ENCODE measurements around the gene UBL4A.
"Not testable (repeated sequence)": the region's sequence is repeated elsewhere in the genome, so short reads cannot be mapped to it uniquely, and the experiment has no call there.

The UBL4A gene

GRCh38 chrX:154507673-154508383, 21.4 kb upstream of the UBL4A start:
- no peak for DNase-seq

GRCh38 chrX:154506483-154507332, 20.3 kb upstream of the UBL4A start:
- no peak for DNase-seq

GRCh38 chrX:154505734-154506133, 19.3 kb upstream of the UBL4A start:
- DNase-seq, result no peak

GRCh38 chrX:154502989-154503388, 16.6 kb upstream of the UBL4A start:
- no peak for DNase-seq

- no peak for DNase-seq
Observed at GRCh38 chrX:154502098-154502497, 15.7 kb upstream of the UBL4A start.

GRCh38 chrX:154501423-154501822, 15.0 kb upstream of the UBL4A start:
- not testable (repeated sequence) for DNase-seq

- DNase-seq, result not testable (repeated sequence)
Observed at GRCh38 chrX:154496591-154497137, 10.2 kb upstream of the UBL4A start.

GRCh38 chrX:154495472-154495922, 9.1 kb upstream of the UBL4A start:
- DNase-seq, result no peak

- no peak for DNase-seq
Observed at GRCh38 chrX:154494715-154495114, 8.3 kb upstream of the UBL4A start.

- DNase-seq, result peak; percentile 80 to 94 (median 81)
Observed at GRCh38 chrX:154490414-154491083, 4.1 kb upstream of the UBL4A start, which contains the start of gene SLC10A3. TSS of gene SLC10A3 (minus strand) at chrX:154490629. CDS start at chrX:154488940, 1,689 bp downstream.

- peak in 1 of 5 donors; percentile 10 for DNase-seq
Observed at GRCh38 chrX:154490021-154490413, 3.6 kb upstream of the UBL4A start.

- no peak for DNase-seq
Observed at GRCh38 chrX:154489182-154489581, 2.8 kb upstream of the UBL4A start.

GRCh38 chrX:154488336-154489075, 2.1 kb upstream of the UBL4A start:
- no peak for DNase-seq

GRCh38 chrX:154487518-154488290, 1.3 kb upstream of the UBL4A start:
- DNase-seq, result no peak

- peak in 4 of 5 donors; percentile 15 to 31 (median 26) for DNase-seq
Observed at GRCh38 chrX:154486052-154486395, 391 bp downstream of the UBL4A start.

GRCh38 chrX:154485150-154486051, 1.0 kb downstream of the UBL4A start:
- no peak for DNase-seq

- DNase-seq, result no peak
Observed at GRCh38 chrX:154484255-154485149, 1.9 kb downstream of the UBL4A start.

GRCh38 chrX:154483325-154483724, 3.1 kb downstream of the UBL4A start:
- no peak for DNase-seq

GRCh38 chrX:154482786-154483185, 3.6 kb downstream of the UBL4A start:
- no peak for DNase-seq

All from T-helper 1 cell (primary cell).